Ascending aorta (tissue), 2 donors: Measurements from ENCODE around the gene ANKRD11. TPM values are rescaled to one million over a fixed set of nuclear protein-coding genes. Genes with fewer than 3 reads are reported as not detected.

Experiments used
- DNase-seq, 2 donors: peaks; one replicate each; pipeline ENCODE4 v3.0.0-alpha.2; 2019; ENCODE audit warnings: low spot score in 2 of 2
- H3K27ac ChIP-seq, 2 donors: fragments of 200-600 bp; sonication (generic); one replicate each; pipeline ENCODE4 v1.5.1; 2016 to 2017; ENCODE audit warnings: mild to moderate bottlenecking in 1 of 2
- H3K27me3 ChIP-seq: fragments of 200-600 bp; sonication (generic); one replicate; pipeline ENCODE4 v1.5.1; 2017
- H3K36me3 ChIP-seq, 2 donors: fragments of 200-600 bp; sonication (generic); one replicate each; pipeline ENCODE4 v1.5.1; 2016
- H3K4me1 ChIP-seq, 2 donors: fragments of 200-600 bp; sonication (generic); one replicate each; pipeline ENCODE4 v1.5.1; 2016 to 2017; ENCODE audit warnings: mild to moderate bottlenecking in 1 of 2
- H3K4me3 ChIP-seq, 2 donors: fragments of 200-600 bp; sonication (generic); one replicate each; pipeline ENCODE4 v1.5.1; 2016 to 2017; ENCODE audit warnings: mild to moderate bottlenecking in 1 of 2
- H3K9me3 ChIP-seq, 2 donors: fragments of 200-600 bp; sonication (generic); one replicate each; pipeline ENCODE4 v1.5.1; 2016
- CTCF ChIP-seq, 3 experiments: fragments of 200-600 bp in 2 of 3; fragments of 450-650 bp in 1 of 3; sonication (generic) in 2 of 3; IDR thresholded peaks; one replicate each; pipeline ENCODE4 v1.5.1; 2016 to 2019; ENCODE audit warnings: antibody characterized with exemption in 3 of 3, mild to moderate bottlenecking in 1 of 3, moderate library complexity in 1 of 3
- intact Hi-C: fragments of 100-400 bp; cut with DNase I; formaldehyde crosslinking; loops from one replicate; pipeline ENCODE4 v1.15.1; 2023
- total RNA-seq: library from RNA; depleted of rRNA; stranded (reverse); fragments of >200 nt; gene quantifications from one replicate; pipeline ENCODE4 v1.1.0, GENCODE V29; 2016

ANKRD11 gene
- total RNA-seq, 1 donor from 2014 or later = 124 TPM

DNA sequence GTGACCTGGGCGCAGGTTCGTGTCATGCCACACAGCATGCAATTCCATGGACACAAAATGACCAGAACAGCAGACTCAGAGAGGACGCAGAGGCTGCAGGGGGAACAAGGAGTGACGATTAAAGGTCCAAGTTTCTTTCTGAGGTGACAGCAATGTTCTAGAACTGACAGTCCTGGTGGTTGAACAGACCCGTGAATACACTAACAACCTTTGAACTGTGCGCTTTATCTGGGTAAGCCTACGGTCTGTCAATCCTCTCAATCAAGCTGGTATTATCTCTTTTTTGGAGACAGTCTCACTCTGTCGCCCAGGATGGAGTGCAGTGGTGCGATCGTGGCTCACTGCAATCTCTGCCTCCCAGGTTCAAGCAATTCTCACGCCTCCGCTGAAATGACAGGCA lies 138.7 kb downstream of the ANKRD11 start:
- Histone ChIP-seq H3K9me3 (no peaks in the 10 kb centered on the region), H3K27me3 (no peaks in the 10 kb centered on the region), H3K27ac (no peak overlapping the region), H3K4me1 (no peaks in the 10 kb centered on the region), H3K36me3 (no peaks in the 10 kb centered on the region), H3K4me3 (no peak overlapping the region)
- intact Hi-C loops = no loop called here
- no peak for TF ChIP-seq CTCF (IDR thresholded peaks at IDR 0.05)
- DNase-seq = no peak

DNA sequence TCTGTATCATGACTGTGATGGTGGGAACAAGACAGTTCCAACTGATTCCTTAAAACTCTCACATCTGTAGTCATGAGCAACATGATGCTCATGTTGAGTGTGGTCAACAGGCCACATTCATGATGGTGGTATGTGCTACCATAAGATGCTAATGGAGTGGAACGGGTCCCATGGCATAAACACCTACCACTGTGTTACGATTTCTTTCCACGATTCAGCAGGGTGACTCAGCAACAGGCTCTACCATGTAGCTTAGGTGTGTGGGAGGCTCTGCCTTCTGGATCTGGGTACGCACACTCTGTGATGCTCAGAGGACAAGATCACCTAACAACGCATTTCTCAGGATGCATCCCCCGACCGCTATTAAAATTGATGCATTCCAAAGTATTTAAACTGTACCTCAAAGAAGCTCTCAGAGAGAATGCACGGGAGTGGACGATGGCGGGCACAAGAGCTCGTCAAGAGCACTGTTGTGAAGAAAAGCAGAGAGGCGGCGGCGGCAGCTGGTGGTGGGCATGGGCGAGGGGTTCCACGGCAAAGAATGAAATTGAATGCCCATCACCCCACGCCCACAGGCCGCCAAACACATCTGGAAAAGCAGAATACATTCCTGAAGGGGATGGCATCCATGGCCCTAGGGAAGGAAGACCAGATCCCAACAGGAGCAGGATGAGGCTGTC lies 139.5 kb downstream of the ANKRD11 start:
- Histone ChIP-seq H3K4me1 (no peaks in the 10 kb centered on the region), H3K4me3 (no peak overlapping the region), H3K27me3 (no peaks in the 10 kb centered on the region), H3K27ac (no peak overlapping the region), H3K9me3 (no peaks in the 10 kb centered on the region), H3K36me3 (no peaks in the 10 kb centered on the region)
- intact Hi-C loops = no loop called here
- TF ChIP-seq CTCF (IDR thresholded peaks at IDR 0.05) = no peak
- DNase-seq = no peak

- intact Hi-C loops = no loop called here
- Histone ChIP-seq H3K4me1 (no peaks in the 10 kb centered on the region), H3K27ac (no peak overlapping the region)
Measured at GRCh38 chr16:89349947-89350633, 140.3 kb downstream of the ANKRD11 start.

GRCh38 chr16:89347807-89348206 lies 142.6 kb downstream of the ANKRD11 start:
- no peak for TF ChIP-seq CTCF (IDR thresholded peaks at IDR 0.05)
- peaks cover 0 to 7% of the 10 kb centered on the region in 2 donors for H3K4me1 ChIP-seq
- H3K4me3 ChIP-seq = no peak overlapping the region
- intact Hi-C loops = no loop called here
- H3K27ac ChIP-seq = no peak overlapping the region
- no peaks in the 10 kb centered on the region for H3K27me3 ChIP-seq
- no peaks in the 10 kb centered on the region for H3K36me3 ChIP-seq
- DNase-seq = no peak
- no peaks in the 10 kb centered on the region for H3K9me3 ChIP-seq

More at GRCh38 chr16:89349947-89350633, 140.3 kb downstream of the ANKRD11 start:
- H3K36me3 ChIP-seq = no peaks in the 10 kb centered on the region
- H3K9me3 ChIP-seq = no peaks in the 10 kb centered on the region
- H3K4me3 ChIP-seq = no peak overlapping the region
- TF ChIP-seq CTCF (IDR thresholded peaks at IDR 0.05) = no peak
- DNase-seq = no peak
- no peaks in the 10 kb centered on the region for H3K27me3 ChIP-seq

- intact Hi-C loops = no loop called here
- H3K27ac ChIP-seq = no peak overlapping the region
Measured at GRCh38 chr16:89346869-89347268, 143.5 kb downstream of the ANKRD11 start.

More at GRCh38 chr16:89346869-89347268, 143.5 kb downstream of the ANKRD11 start:
- H3K4me1 ChIP-seq = peaks cover 0 to 7% of the 10 kb centered on the region in 2 donors
- H3K9me3 ChIP-seq = no peaks in the 10 kb centered on the region
- H3K27me3 ChIP-seq = no peaks in the 10 kb centered on the region
- no peak for DNase-seq
- H3K4me3 ChIP-seq = no peak overlapping the region
- TF ChIP-seq CTCF (IDR thresholded peaks at IDR 0.05) = no peak
- no peaks in the 10 kb centered on the region for H3K36me3 ChIP-seq
